ENCODE data around the gene HNRNPUL1. TPM values are rescaled to one million over a fixed set of nuclear protein-coding genes. Genes with fewer than 3 reads are reported as not detected.

Gene HNRNPUL1
- total RNA-seq, 4 donors from 2014 or later = 98.1 to 127 (median 113) TPM

- DNase-seq = no peak
- 41 to 58% methylated on average over 3 to 4 of the region's 4 CpGs for WGBS, 2 donors
- H3K36me3 ChIP-seq = peaks cover 0 to 49% (median 0%) of the 10 kb centered on the region in 3 donors
- no peaks in the 10 kb centered on the region for H3K9me3 ChIP-seq
- no peak overlapping the region for H3K27ac ChIP-seq
- no peaks in the 10 kb centered on the region for H3K4me1 ChIP-seq
- no peak for TF ChIP-seq CTCF (IDR thresholded peaks at IDR 0.05)
- no peak for TF ChIP-seq POLR2A (IDR thresholded peaks at IDR 0.05)
- no peaks in the 10 kb centered on the region for H3K27me3 ChIP-seq
- intact Hi-C loops (cut with DNase I) = no loop called here
- no peak overlapping the region for H3K4me3 ChIP-seq
These were observed 30.4 kb upstream of the HNRNPUL1 start for GRCh38 chr19:41233748-41234240.

- no peak for TF ChIP-seq POLR2A (IDR thresholded peaks at IDR 0.05)
- TF ChIP-seq CTCF (IDR thresholded peaks at IDR 0.05) = no peak
- peaks cover 0 to 58% (median 0%) of the 10 kb centered on the region in 3 donors for H3K36me3 ChIP-seq
- 64 to 83% methylated on average over 5 to 7 of the region's 8 CpGs for WGBS, 2 donors
These were observed 29.5 kb upstream of the HNRNPUL1 start for GRCh38 chr19:41234512-41235168.

GRCh38 chr19:41235480-41235879, 28.7 kb upstream of the HNRNPUL1 start:
- Histone ChIP-seq H3K27ac (no peak overlapping the region), H3K4me3 (no peak overlapping the region), H3K27me3 (no peaks in the 10 kb centered on the region), H3K36me3 (peaks cover 0 to 65% (median 0%) of the 10 kb centered on the region in 3 donors), H3K9me3 (no peaks in the 10 kb centered on the region), H3K4me1 (peaks cover 0 to 6% (median 0%) of the 10 kb centered on the region in 3 donors)
- no peak for DNase-seq
- 72 to 84% methylated on average over 4 of the region's 4 CpGs for WGBS, 2 donors
- TF ChIP-seq POLR2A (IDR thresholded peaks at IDR 0.05) (no peak), CTCF (IDR thresholded peaks at IDR 0.05) (no peak)
- intact Hi-C loops (cut with DNase I) = no loop called here

More at GRCh38 chr19:41234512-41235168, 29.5 kb upstream of the HNRNPUL1 start:
- intact Hi-C loops (cut with DNase I) = no loop called here
- Histone ChIP-seq H3K9me3 (no peaks in the 10 kb centered on the region), H3K4me3 (no peak overlapping the region), H3K27ac (no peak overlapping the region), H3K27me3 (no peaks in the 10 kb centered on the region), H3K4me1 (peaks cover 0 to 6% (median 0%) of the 10 kb centered on the region in 3 donors)
- DNase-seq = no peak

- Histone ChIP-seq H3K36me3 (peaks cover 0 to 70% (median 0%) of the 10 kb centered on the region in 3 donors), H3K4me3 (no peak overlapping the region), H3K27ac (no peak overlapping the region), H3K4me1 (peaks cover 0 to 6% (median 0%) of the 10 kb centered on the region in 3 donors), H3K27me3 (no peaks in the 10 kb centered on the region), H3K9me3 (no peaks in the 10 kb centered on the region)
- DNase-seq = no peak
- TF ChIP-seq POLR2A (IDR thresholded peaks at IDR 0.05) (no peak), CTCF (IDR thresholded peaks at IDR 0.05) (no peak)
- 48 to 81% methylated on average over 3 to 7 of the region's 10 CpGs for WGBS, 2 donors
- intact Hi-C loops (cut with DNase I) = no loop called here
These were observed 25.9 kb upstream of the HNRNPUL1 start for GRCh38 chr19:41238244-41238643.

- intact Hi-C loops (cut with DNase I) = no loop called here
- Histone ChIP-seq H3K4me3 (no peak overlapping the region), H3K27me3 (no peaks in the 10 kb centered on the region), H3K27ac (no peak overlapping the region), H3K9me3 (no peaks in the 10 kb centered on the region), H3K36me3 (peaks cover 0 to 75% (median 0%) of the 10 kb centered on the region in 3 donors), H3K4me1 (peaks cover 0 to 6% (median 0%) of the 10 kb centered on the region in 3 donors)
- TF ChIP-seq POLR2A (IDR thresholded peaks at IDR 0.05) = no peak
- no peak for TF ChIP-seq CTCF (IDR thresholded peaks at IDR 0.05)
- DNase-seq = no peak
- 35 to 53% methylated on average over 9 of the region's 9 CpGs for WGBS, 2 donors
These were observed 24.8 kb upstream of the HNRNPUL1 start for GRCh38 chr19:41239363-41239762.
